K562 (cell line): ENCODE results near the gene SNX15. TPM values are rescaled to one million over a fixed set of nuclear protein-coding genes. Genes with fewer than 3 reads are reported as not detected.

ENCODE experiments used
- ATAC-seq: fragments of 200-7000 bp; cut with Tn5 transposase; 3 replicates; pipeline ENCODE4 v1.9.1; 2020; ENCODE audit warnings: moderate library complexity
- BruUV-seq: library from RNA; stranded (reverse); fragments of 400-500 nt; replicated peaks from 2 replicates; lab custom pipeline; 2021; lab: Mats Ljungman, UMichigan
- CTCF ChIA-PET: fragments of 300-600 bp; formaldehyde crosslinking; extraction: SDS; loops from one replicate; lab custom pipeline; 2021; ENCODE audit warnings: low intra/inter-chr PET ratio; lab: Yijun Ruan, JAX
- POLR2A ChIA-PET: fragments of 300-600, 350-650 bp; sonication (Branson Sonifier 250); formaldehyde crosslinking; extraction: SDS; loops from one replicate; lab custom pipeline; 2021; ENCODE audit warnings: antibody characterized with exemption, inconsistent platforms; lab: Yijun Ruan, JAX
- DNase-seq, 4 experiments: peaks; one replicate each; pipeline versions ENCODE4 v3.0.0 to v3.0.0-alpha.2; 2011 to 2018; ENCODE audit warnings: low spot score in 3 of 4, mixed read lengths in 3 of 4; ENCODE audit errors: extremely low read depth in 1 of 4
- FAIRE-seq: peaks from 2 replicates; lab custom pipeline; 2011; peaks lifted over from hg19 to GRCh38; lab: Jason Lieb, UNC
- H2AFZ ChIP-seq: 2 replicates; pipeline ENCODE4 v1.6.0; 2011; ENCODE audit warnings: low read depth, low read length, control low read depth, inconsistent platforms
- H3K27ac ChIP-seq: fragments of 200-600 bp; 3 replicates; pipeline ENCODE4 v1.8.0; 2011; ENCODE audit warnings: low read depth, mild to moderate bottlenecking, control low read depth, inconsistent platforms, low read length, moderate library complexity, mixed read lengths; ENCODE audit errors: extremely low read depth
- H3K27me3 ChIP-seq, 2 experiments: fragments of 300-600 bp in 1 of 2; 2 replicates in 1 of 2; 3 replicates in 1 of 2; pipeline versions ENCODE4 v1.6.0 to v1.8.0; 2011; ENCODE audit warnings: inconsistent platforms in 2 of 2, low read length in 2 of 2, mild to moderate bottlenecking in 1 of 2, mixed read lengths in 1 of 2, moderate library complexity in 1 of 2; ENCODE audit not compliant: control insufficient read depth in 2 of 2, insufficient read depth in 2 of 2
- H3K36me3 ChIP-seq: fragments of 300-600 bp; 3 replicates; pipeline ENCODE4 v1.8.0; 2011; ENCODE audit warnings: mild to moderate bottlenecking, low read length, inconsistent platforms; ENCODE audit not compliant: control insufficient read depth, insufficient read depth
- H3K4me1 ChIP-seq, 2 experiments: fragments of 200-600 bp in 1 of 2; replicated peaks in 1 of 2; 2 replicates in 1 of 2; 3 replicates in 1 of 2; pipeline versions ENCODE4 v1.5.1 to v1.8.0; 2011; ENCODE audit warnings: inconsistent platforms in 2 of 2, low read length in 2 of 2, mild to moderate bottlenecking in 1 of 2, mixed read lengths in 1 of 2, moderate library complexity in 1 of 2; ENCODE audit not compliant: control insufficient read depth in 2 of 2, insufficient read depth in 2 of 2
- H3K4me2 ChIP-seq: 2 replicates; pipeline ENCODE4 v1.6.1; 2011; ENCODE audit warnings: low read length, control low read depth, inconsistent platforms, mixed read lengths; ENCODE audit not compliant: insufficient read depth
- H3K4me3 ChIP-seq: fragments of 200-600 bp; sonication (generic), shearing (Covaris generic); 2 replicates; pipeline ENCODE4 v1.5.1; 2016; ENCODE audit warnings: control low read depth, inconsistent platforms
- H3K79me2 ChIP-seq: fragments of 200-600 bp; 3 replicates; pipeline ENCODE4 v1.8.0; 2011; ENCODE audit warnings: low read length, inconsistent platforms; ENCODE audit not compliant: control insufficient read depth, insufficient read depth
- H3K9ac ChIP-seq, 2 experiments: 2 replicates each; pipeline versions ENCODE4 v1.6.0 to v1.6.1; 2011; ENCODE audit warnings: low read depth in 2 of 2, low read length in 2 of 2, control low read depth in 1 of 2, inconsistent platforms in 1 of 2, mild to moderate bottlenecking in 1 of 2, mixed read lengths in 1 of 2; ENCODE audit not compliant: insufficient read depth in 1 of 2
- H3K9me1 ChIP-seq: one replicate; pipeline ENCODE4 v1.6.0; 2011; ENCODE audit warnings: inconsistent platforms, mild to moderate bottlenecking, low read length, moderate library complexity; ENCODE audit not compliant: control insufficient read depth, insufficient read depth
- H3K9me3 ChIP-seq: replicated peaks from 2 replicates; pipeline ENCODE4 v1.5.1; 2011; ENCODE audit warnings: low read depth, low read length, inconsistent platforms; ENCODE audit not compliant: control insufficient read depth, insufficient read depth
- H4K20me1 ChIP-seq: replicated peaks from 2 replicates; pipeline ENCODE4 v1.6.1; 2011; ENCODE audit warnings: low read length, inconsistent platforms, mixed read lengths; ENCODE audit not compliant: control insufficient read depth, insufficient read depth
- BDP1 ChIP-seq: IDR thresholded peaks from 3 replicates; pipeline ENCODE4 v1.6.1; 2011; ENCODE audit not compliant: insufficient read length, insufficient read depth
- E2F6 ChIP-seq, 2 experiments: IDR thresholded peaks; 2 replicates each; pipeline ENCODE4 v1.6.1; 2011; ENCODE audit warnings: borderline replicate concordance in 1 of 2, control low read depth in 1 of 2, low read depth in 1 of 2, low read length in 1 of 2, mild to moderate bottlenecking in 1 of 2, mixed read lengths in 1 of 2, moderate library complexity in 1 of 2; ENCODE audit not compliant: insufficient read depth in 1 of 2, insufficient read length in 1 of 2, poor library complexity in 1 of 2, severe bottlenecking in 1 of 2; ENCODE audit errors: extremely low read depth in 1 of 2
- ETV6 ChIP-seq, 3 experiments: fragments of 150-350 bp in 1 of 3; sonication (generic) in 1 of 3; formaldehyde crosslinking in 1 of 3; IDR thresholded peaks; 2 replicates each; pipeline versions ENCODE4 v1.6.1 to v1.8.0; 2014 to 2022; ENCODE audit warnings: borderline replicate concordance in 2 of 3, low read depth in 2 of 3, antibody characterized with exemption in 1 of 3, low read length in 1 of 3, mild to moderate bottlenecking in 1 of 3, missing genetic modification reagents in 1 of 3
- POLR2AphosphoS2 ChIP-seq: IDR thresholded peaks from 2 replicates; pipeline ENCODE4 v1.6.1; 2012; ENCODE audit warnings: low read length, improper control_type of control experiment
- RB1 ChIP-seq: fragments of 450-650 bp; IDR thresholded peaks from 2 replicates; pipeline ENCODE4 v1.6.1; 2017; ENCODE audit warnings: low read depth, mild to moderate bottlenecking
- STAT5A ChIP-seq: IDR thresholded peaks from 2 replicates; pipeline ENCODE4 v1.6.1; 2012; ENCODE audit warnings: low read length, inconsistent platforms, borderline replicate concordance
- USF1 ChIP-seq: sonication (generic); formaldehyde crosslinking; IDR thresholded peaks from 2 replicates; pipeline ENCODE4 v1.9.0; 2022; ENCODE audit warnings: mild to moderate bottlenecking, missing genetic modification reagents
- ZNF431 ChIP-seq: sonication (generic); formaldehyde crosslinking; IDR thresholded peaks from 2 replicates; pipeline ENCODE4 v1.8.0; 2022; ENCODE audit warnings: mild to moderate bottlenecking, missing genetic modification reagents
- ZSCAN29 ChIP-seq: fragments of 450-650 bp; IDR thresholded peaks from 2 replicates; pipeline ENCODE4 v1.6.1; 2017
- WGBS: fragments of 100-300 bp; shearing (Covaris generic); methylation state at CpG from one replicate; pipeline ENCODE4 v1.1.6; 2016; ENCODE audit warnings: low coverage, mixed read lengths; ENCODE audit not compliant: insufficient coverage; ENCODE audit errors: missing lambda C conversion rate; 5-methylcytosine and 5-hydroxymethylcytosine counted together
- in situ Hi-C: fragments of 300-500 bp; cut with MboI; formaldehyde crosslinking; loops from 4 replicates; pipeline ENCODE4 v1.15.0; 2018; ENCODE audit warnings: inconsistent platforms, mixed read lengths
- intact Hi-C: fragments of 100-400 bp; cut with micrococcal nuclease; formaldehyde crosslinking; loops from 2 replicates; pipeline ENCODE4 v1.14.2; 2022
- polyA plus RNA-seq, 8 experiments: library from polyadenylated mRNA; depleted of rRNA in 4 of 8; stranded (reverse) in 5 of 8; unstranded in 3 of 8; fragments of >200 nt; fragmentation: Nextera tagmentation in 2 of 8; fragmentation: Illumina TruSeq in 1 of 8; extraction: Ambion mirVana in 2 of 8; extraction: Trizol in 1 of 8; gene quantifications; 2 replicates each; pipeline versions ENCODE4 v1.2.1 to v1.2.3, GENCODE V29; 2011 to 2014; ENCODE audit warnings: inconsistent platforms in 1 of 8, missing spikeins in 1 of 8
- total RNA-seq, 7 experiments: library from RNA; depleted of rRNA in 6 of 7; stranded (reverse); fragments of >200 nt in 6 of 7; fragmentation: Illumina TruSeq in 2 of 7; extraction: Trizol in 2 of 7; gene quantifications; 2 replicates each; pipeline versions ENCODE4 v1.2.1 to v1.2.3, GENCODE V29; 2011 to 2021; ENCODE audit warnings: low replicate concordance in 1 of 7
- TF ChIP-seq, protein P1 (sequence below): fragments of 250-450 bp; sonication (Bioruptor Pico); IDR thresholded peaks from 2 replicates; pipeline ENCODE4 v1.4.0; 2020; ENCODE audit warnings: mild to moderate bottlenecking
- TF ChIP-seq, protein P2 (sequence below): fragments of 250-450 bp; sonication (Bioruptor Pico); IDR thresholded peaks from 2 replicates; pipeline ENCODE4 v1.5.1; 2021; ENCODE audit warnings: mild to moderate bottlenecking
- TF ChIP-seq, protein P3 (sequence below): fragments of 450-650 bp; formaldehyde crosslinking; IDR thresholded peaks from 2 replicates; pipeline ENCODE4 v1.4.0; 2022; ENCODE audit warnings: missing genetic modification characterization

Gene SNX15
- total and polyA plus RNA-seq, 9 of the 15 experiments (the other 6 are each of a cell fraction or from before 2014, with no cell fraction given): 1.8 to 27.8 (median 15.2) TPM

DNA sequence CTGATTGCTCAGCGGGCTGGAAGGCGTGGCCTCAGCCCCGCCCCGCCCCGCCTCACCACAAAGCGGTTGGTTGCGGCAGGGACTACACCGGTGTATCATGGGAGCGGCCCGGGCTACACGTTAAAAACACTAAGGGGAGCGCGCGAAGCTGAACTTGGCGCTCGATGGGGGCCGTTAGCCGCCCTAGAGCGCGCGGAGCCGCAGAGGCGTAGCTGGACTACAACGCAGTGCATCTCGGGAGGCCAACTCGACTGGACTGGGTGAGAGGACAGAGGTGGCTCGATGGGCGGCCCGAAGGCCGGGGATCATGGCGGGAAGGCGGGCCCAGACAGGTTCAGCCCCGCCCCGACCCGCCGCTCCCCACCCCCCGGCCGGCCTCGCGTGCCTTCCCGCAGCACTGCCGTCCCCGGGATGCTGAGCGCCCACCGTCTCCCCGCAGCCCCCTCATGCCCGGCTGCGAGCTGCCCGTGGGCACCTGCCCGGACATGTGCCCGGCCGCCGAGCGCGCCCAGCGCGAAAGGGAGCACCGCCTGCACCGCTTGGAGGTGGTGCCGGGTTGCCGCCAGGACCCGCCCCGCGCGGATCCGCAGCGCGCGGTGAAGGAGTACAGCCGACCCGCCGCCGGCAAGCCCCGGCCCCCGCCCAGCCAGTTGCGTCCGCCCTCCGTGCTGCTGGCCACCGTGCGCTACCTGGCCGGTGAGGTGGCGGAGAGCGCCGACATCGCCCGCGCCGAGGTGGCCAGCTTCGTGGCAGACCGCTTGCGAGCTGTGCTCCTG, 13.8 kb downstream of the SNX15 start, which contains the start of gene SAC3D1:
TSS of gene SAC3D1 (plus strand) at position 364 of the 776 bp plus-strand sequence. CDS start at position 447, 83 bp downstream.
- ATAC-seq: peak; percentile 97
- intact Hi-C loops (loop anchor here (2.0 kb wide), 1 partner anchor 26 kb away; the partner anchor contains the start of gene ARL2), in situ Hi-C loops (no loop called here)
- BruUV-seq: no TSS peak
- DNase-seq: peak; percentile 93 to 95 (median 94)
- peak within 1 kb of the TSS; percentile 79 for H3K4me2 ChIP-seq
- no peaks in the 10 kb centered on the region for H3K9me1 ChIP-seq
- no peaks in the 10 kb centered on the region for H3K27me3 ChIP-seq
- ChIA-PET POLR2A (interaction anchor here (0.6 to 1.9 kb wide), 23 partner anchors 8 to 569 kb away, joined by 3 to 9 read pairs (median 4); partner anchors contain the start of genes ARL2, FAU, MALAT1 and MRPL49), CTCF (interaction anchor here (0.7 kb wide), 1 partner anchor 27 kb away, joined by 4 read pairs; no protein-coding TSS in a partner anchor)
- H3K79me2 ChIP-seq: peaks cover 24% of the 10 kb centered on the region
- H2AFZ ChIP-seq: peak within 1 kb of the TSS; percentile 90
- H4K20me1 ChIP-seq: no peaks in the 10 kb centered on the region; the same call in 1 of the 2 replicates
- H3K36me3 ChIP-seq: peaks cover 35% of the 10 kb centered on the region; the same call in 2 of the 3 replicates
- H3K27ac ChIP-seq: peak within 1 kb of the TSS; percentile 96
- no peaks in the 10 kb centered on the region for H3K9me3 ChIP-seq
- peak within 1 kb of the TSS; percentile 89 for H3K4me3 ChIP-seq
- H3K9ac ChIP-seq: peak within 1 kb of the TSS; percentile 82 to 94
- FAIRE-seq: peak; percentile 96
- under 1% methylated on average over 47 of the region's 91 CpGs for WGBS
- H3K4me1 ChIP-seq: peaks cover 10 to 56% of the 10 kb centered on the region in 2 experiments; a peak in 4 of 5 replicates
- TF ChIP-seq STAT5A: no peak
- TF ChIP-seq, protein P1, sequence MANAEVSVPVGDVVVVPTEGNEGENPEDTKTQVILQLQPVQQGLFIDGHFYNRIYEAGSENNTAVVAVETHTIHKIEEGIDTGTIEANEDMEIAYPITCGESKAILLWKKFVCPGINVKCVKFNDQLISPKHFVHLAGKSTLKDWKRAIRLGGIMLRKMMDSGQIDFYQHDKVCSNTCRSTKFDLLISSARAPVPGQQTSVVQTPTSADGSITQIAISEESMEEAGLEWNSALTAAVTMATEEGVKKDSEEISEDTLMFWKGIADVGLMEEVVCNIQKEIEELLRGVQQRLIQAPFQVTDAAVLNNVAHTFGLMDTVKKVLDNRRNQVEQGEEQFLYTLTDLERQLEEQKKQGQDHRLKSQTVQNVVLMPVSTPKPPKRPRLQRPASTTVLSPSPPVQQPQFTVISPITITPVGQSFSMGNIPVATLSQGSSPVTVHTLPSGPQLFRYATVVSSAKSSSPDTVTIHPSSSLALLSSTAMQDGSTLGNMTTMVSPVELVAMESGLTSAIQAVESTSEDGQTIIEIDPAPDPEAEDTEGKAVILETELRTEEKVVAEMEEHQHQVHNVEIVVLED (CRISPR knock-in tag): no peak
- peak; percentile 70; the same call in 1 of the 2 replicates for TF ChIP-seq ZNF431 (CRISPR knock-in tag)
- no peak for TF ChIP-seq BDP1
- peak; percentile 70 for TF ChIP-seq RB1
- peak; percentile 43; the same call in 1 of the 2 replicates for TF ChIP-seq POLR2AphosphoS2
- peak; percentile 56 to 75 for TF ChIP-seq E2F6 (IDR thresholded peaks at IDR 0.05; ENCODE audit: borderline replicate concordance in 1 of 2, extremely low read depth in 1 of 2, insufficient read depth in 1 of 2, insufficient read length in 1 of 2, low read depth in 1 of 2, low read length in 1 of 2, poor library complexity in 1 of 2, severe bottlenecking in 1 of 2)
- TF ChIP-seq USF1: 0 out of 2 replicates have a peak, but pooled peaks have one; percentile 9
- TF ChIP-seq, protein P2, sequence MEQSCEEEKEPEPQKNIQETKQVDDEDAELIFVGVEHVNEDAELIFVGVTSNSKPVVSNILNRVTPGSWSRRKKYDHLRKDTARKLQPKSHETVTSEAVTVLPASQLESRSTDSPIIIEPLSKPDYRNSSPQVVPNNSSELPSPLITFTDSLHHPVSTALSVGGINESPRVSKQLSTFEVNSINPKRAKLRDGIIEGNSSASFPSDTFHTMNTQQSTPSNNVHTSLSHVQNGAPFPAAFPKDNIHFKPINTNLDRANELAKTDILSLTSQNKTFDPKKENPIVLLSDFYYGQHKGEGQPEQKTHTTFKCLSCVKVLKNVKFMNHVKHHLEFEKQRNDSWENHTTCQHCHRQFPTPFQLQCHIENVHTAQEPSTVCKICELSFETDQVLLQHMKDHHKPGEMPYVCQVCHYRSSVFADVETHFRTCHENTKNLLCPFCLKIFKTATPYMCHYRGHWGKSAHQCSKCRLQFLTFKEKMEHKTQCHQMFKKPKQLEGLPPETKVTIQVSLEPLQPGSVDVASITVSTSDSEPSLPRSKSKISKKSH: no peak
- no peak for TF ChIP-seq ETV6 (IDR thresholded peaks at IDR 0.05; ENCODE audit: borderline replicate concordance in 1 of 2, low read depth in 2 of 2, low read length in 1 of 2)
- TF ChIP-seq ETV6 (CRISPR knock-in tag; IDR thresholded peaks at IDR 0.05; ENCODE audit: borderline replicate concordance): peak; percentile 87; the same call in 1 of the 2 replicates
- TF ChIP-seq, protein P3, sequence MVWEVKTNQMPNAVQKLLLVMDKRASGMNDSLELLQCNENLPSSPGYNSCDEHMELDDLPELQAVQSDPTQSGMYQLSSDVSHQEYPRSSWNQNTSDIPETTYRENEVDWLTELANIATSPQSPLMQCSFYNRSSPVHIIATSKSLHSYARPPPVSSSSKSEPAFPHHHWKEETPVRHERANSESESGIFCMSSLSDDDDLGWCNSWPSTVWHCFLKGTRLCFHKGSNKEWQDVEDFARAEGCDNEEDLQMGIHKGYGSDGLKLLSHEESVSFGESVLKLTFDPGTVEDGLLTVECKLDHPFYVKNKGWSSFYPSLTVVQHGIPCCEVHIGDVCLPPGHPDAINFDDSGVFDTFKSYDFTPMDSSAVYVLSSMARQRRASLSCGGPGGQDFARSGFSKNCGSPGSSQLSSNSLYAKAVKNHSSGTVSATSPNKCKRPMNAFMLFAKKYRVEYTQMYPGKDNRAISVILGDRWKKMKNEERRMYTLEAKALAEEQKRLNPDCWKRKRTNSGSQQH (CRISPR knock-in tag): no peak
- TF ChIP-seq ZSCAN29: peak; percentile 42; the same call in 1 of the 2 replicates
